ENCODE data around the gene ITCH. TPM values are rescaled to one million over a fixed set of nuclear protein-coding genes. Genes with fewer than 3 reads are reported as not detected.
"Not testable (repeated sequence)": the region's sequence is repeated elsewhere in the genome, so short reads cannot be mapped to it uniquely, and the experiment has no call there.

The ITCH gene
- total RNA-seq, 1 experiment from 2014 or later: 138 TPM

- H3K36me3 ChIP-seq (ENCODE audit: control insufficient read depth, insufficient read depth, low read length): peaks cover 8% of the 10 kb centered on the region
Observed at GRCh38 chr20:34365765-34366213, 2.7 kb downstream of the ITCH start.

GRCh38 chr20:34367155-34367554, 4.1 kb downstream of the ITCH start:
- Histone ChIP-seq H3K4me3 (ENCODE audit: low read depth, low read length) (no peak overlapping the region), H3K9me3 (no peaks in the 10 kb centered on the region), H3K4me1 (peaks cover 18% of the 10 kb centered on the region), H3K27me3 (replicated peaks; ENCODE audit: control insufficient read depth, insufficient read depth, low read length) (no peaks in the 10 kb centered on the region), H3K36me3 (ENCODE audit: control insufficient read depth, insufficient read depth, low read length) (peaks cover 8% of the 10 kb centered on the region)
- POLR2A ChIA-PET: interaction anchor here (1.1 kb wide), 1 partner anchor 55 kb away, joined by 9 read pairs; no protein-coding TSS in a partner anchor
- Mint-ChIP-seq H3K4me3 (ENCODE audit: unreplicated experiment) (no peak overlapping the region), H3K36me3 (ENCODE audit: insufficient read depth, unreplicated experiment) (peaks cover 76% of the 10 kb centered on the region), H3K27ac (ENCODE audit: unreplicated experiment) (no peak overlapping the region), H3K27me3 (ENCODE audit: insufficient read depth, unreplicated experiment) (no peaks in the 10 kb centered on the region), H3K4me1 (ENCODE audit: low read depth, unreplicated experiment) (peaks cover 28% of the 10 kb centered on the region), H3K9me3 (ENCODE audit: unreplicated experiment) (no peaks in the 10 kb centered on the region)
- intact Hi-C loops (cut with micrococcal nuclease; ENCODE audit: unreplicated experiment): no loop called here
- TF ChIP-seq, protein P1, sequence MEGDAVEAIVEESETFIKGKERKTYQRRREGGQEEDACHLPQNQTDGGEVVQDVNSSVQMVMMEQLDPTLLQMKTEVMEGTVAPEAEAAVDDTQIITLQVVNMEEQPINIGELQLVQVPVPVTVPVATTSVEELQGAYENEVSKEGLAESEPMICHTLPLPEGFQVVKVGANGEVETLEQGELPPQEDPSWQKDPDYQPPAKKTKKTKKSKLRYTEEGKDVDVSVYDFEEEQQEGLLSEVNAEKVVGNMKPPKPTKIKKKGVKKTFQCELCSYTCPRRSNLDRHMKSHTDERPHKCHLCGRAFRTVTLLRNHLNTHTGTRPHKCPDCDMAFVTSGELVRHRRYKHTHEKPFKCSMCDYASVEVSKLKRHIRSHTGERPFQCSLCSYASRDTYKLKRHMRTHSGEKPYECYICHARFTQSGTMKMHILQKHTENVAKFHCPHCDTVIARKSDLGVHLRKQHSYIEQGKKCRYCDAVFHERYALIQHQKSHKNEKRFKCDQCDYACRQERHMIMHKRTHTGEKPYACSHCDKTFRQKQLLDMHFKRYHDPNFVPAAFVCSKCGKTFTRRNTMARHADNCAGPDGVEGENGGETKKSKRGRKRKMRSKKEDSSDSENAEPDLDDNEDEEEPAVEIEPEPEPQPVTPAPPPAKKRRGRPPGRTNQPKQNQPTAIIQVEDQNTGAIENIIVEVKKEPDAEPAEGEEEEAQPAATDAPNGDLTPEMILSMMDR (IDR thresholded peaks at IDR 0.05; ENCODE audit: insufficient read depth in 1 of 2, low read depth in 1 of 2, low read length in 1 of 2, severe bottlenecking in 1 of 2, unreplicated experiment in 1 of 2): no peak
- CTCF ChIA-PET: interaction anchor here (1.9 kb wide), 1 partner anchor 54 kb away, joined by 6 read pairs; no protein-coding TSS in a partner anchor
- no TSS peak for BruUV-seq (replicated peaks)
- peak in 1 of 2 experiments; percentile 10 for DNase-seq

More at GRCh38 chr20:34365765-34366213, 2.7 kb downstream of the ITCH start:
- no peaks in the 10 kb centered on the region for H3K27me3 Mint-ChIP-seq (ENCODE audit: insufficient read depth, unreplicated experiment)
- H3K9me3 Mint-ChIP-seq (ENCODE audit: unreplicated experiment): no peaks in the 10 kb centered on the region
- ChIA-PET POLR2A (no interaction called here), CTCF (interaction anchor here (0.6 to 1.9 kb wide), 2 partner anchors 12 to 53 kb away, joined by 6 to 11 read pairs; no protein-coding TSS in a partner anchor)
- Histone ChIP-seq H3K27me3 (replicated peaks; ENCODE audit: control insufficient read depth, insufficient read depth, low read length) (no peaks in the 10 kb centered on the region), H3K9me3 (no peaks in the 10 kb centered on the region), H3K4me1 (peaks cover 26% of the 10 kb centered on the region), H3K4me3 (ENCODE audit: low read depth, low read length) (no peak overlapping the region)
- TF ChIP-seq, protein P1 (IDR thresholded peaks at IDR 0.05; ENCODE audit: insufficient read depth in 1 of 2, low read depth in 1 of 2, low read length in 1 of 2, severe bottlenecking in 1 of 2, unreplicated experiment in 1 of 2): no peak
- H3K27ac Mint-ChIP-seq (ENCODE audit: unreplicated experiment): peak overlapping the region; percentile 11
- BruUV-seq (replicated peaks): no TSS peak
- peak overlapping the region; percentile 6 for H3K4me3 Mint-ChIP-seq (ENCODE audit: unreplicated experiment)
- H3K36me3 Mint-ChIP-seq (ENCODE audit: insufficient read depth, unreplicated experiment): peaks cover 64% of the 10 kb centered on the region
- no peak for DNase-seq
- intact Hi-C loops (cut with micrococcal nuclease; ENCODE audit: unreplicated experiment): no loop called here
- H3K4me1 Mint-ChIP-seq (ENCODE audit: low read depth, unreplicated experiment): peaks cover 28% of the 10 kb centered on the region

GRCh38 chr20:34367911-34368310, 4.8 kb downstream of the ITCH start:
- H3K4me3 ChIP-seq (ENCODE audit: low read depth, low read length); intact Hi-C loops (cut with micrococcal nuclease; ENCODE audit: unreplicated experiment); H3K27ac Mint-ChIP-seq (ENCODE audit: unreplicated experiment); BruUV-seq (replicated peaks); H3K27me3 ChIP-seq (replicated peaks; ENCODE audit: control insufficient read depth, insufficient read depth, low read length); H3K4me3 Mint-ChIP-seq (ENCODE audit: unreplicated experiment); H3K9me3 Mint-ChIP-seq (ENCODE audit: unreplicated experiment); H3K27me3 Mint-ChIP-seq (ENCODE audit: insufficient read depth, unreplicated experiment); POLR2A ChIA-PET; H3K9me3 ChIP-seq; H3K36me3 ChIP-seq (ENCODE audit: control insufficient read depth, insufficient read depth, low read length): not testable (repeated sequence)
- DNase-seq: peak in 1 of 2 experiments; percentile 7
- H3K4me1 ChIP-seq: peaks cover 12% of the 10 kb centered on the region; the same call in 1 of the 2 replicates
- H3K4me1 Mint-ChIP-seq (ENCODE audit: low read depth, unreplicated experiment): peaks cover 28% of the 10 kb centered on the region
- CTCF ChIA-PET: interaction anchor here (0.7 kb wide), 2 partner anchors 35 to 52 kb away, joined by 4 read pairs; no protein-coding TSS in a partner anchor
- H3K36me3 Mint-ChIP-seq (ENCODE audit: insufficient read depth, unreplicated experiment): peaks cover 77% of the 10 kb centered on the region
